ENCODE measurements around the gene CDHR1.
A peak's percentile ranks its signal among the peaks of the same experiment; 100 is the strongest.
"Not testable (repeated sequence)": the region's sequence is repeated elsewhere in the genome, so short reads cannot be mapped to it uniquely, and the experiment has no call there.

The CDHR1 gene

GRCh38 chr10:84176351-84176750 is 18.0 kb upstream of the CDHR1 start:
- TF ChIP-seq CTCF (conservative IDR thresholded peaks at IDR 0.05; ENCODE audit: low read depth, low read length), result no peak
- no peak overlapping the region for H3K4me3 ChIP-seq (ENCODE audit: low read depth, low read length)
- no peak for DNase-seq (ENCODE audit: low read depth)

GRCh38 chr10:84176836-84177474 is 17.4 kb upstream of the CDHR1 start:
- no peak for DNase-seq (ENCODE audit: low read depth)
- no peak for TF ChIP-seq CTCF (conservative IDR thresholded peaks at IDR 0.05; ENCODE audit: low read depth, low read length)
- no peak overlapping the region for H3K4me3 ChIP-seq (ENCODE audit: low read depth, low read length)

- TF ChIP-seq CTCF (conservative IDR thresholded peaks at IDR 0.05; ENCODE audit: low read depth, low read length), result no peak
- no peak for DNase-seq (ENCODE audit: low read depth)
- H3K4me3 ChIP-seq (ENCODE audit: low read depth, low read length), result no peak overlapping the region
Observed at GRCh38 chr10:84177541-84178141, 16.7 kb upstream of the CDHR1 start.

GRCh38 chr10:84178160-84178609 is 16.2 kb upstream of the CDHR1 start:
- TF ChIP-seq CTCF (conservative IDR thresholded peaks at IDR 0.05; ENCODE audit: low read depth, low read length), result no peak

GRCh38 chr10:84179059-84179710 is 15.2 kb upstream of the CDHR1 start:
- peak; percentile 14 for DNase-seq (ENCODE audit: low read depth)
- TF ChIP-seq CTCF (conservative IDR thresholded peaks at IDR 0.05; ENCODE audit: low read depth, low read length), result no peak
- no peak overlapping the region for H3K4me3 ChIP-seq (ENCODE audit: low read depth, low read length)

More at GRCh38 chr10:84178160-84178609, 16.2 kb upstream of the CDHR1 start:
- H3K4me3 ChIP-seq (ENCODE audit: low read depth, low read length), result no peak overlapping the region
- DNase-seq (ENCODE audit: low read depth), result no peak

- not testable (repeated sequence) for H3K4me3 ChIP-seq (ENCODE audit: low read depth, low read length); DNase-seq (ENCODE audit: low read depth)
Observed at GRCh38 chr10:84180386-84180785, 14.0 kb upstream of the CDHR1 start.

- no peak for TF ChIP-seq CTCF (conservative IDR thresholded peaks at IDR 0.05; ENCODE audit: low read depth, low read length)
- no peak overlapping the region for H3K4me3 ChIP-seq (ENCODE audit: low read depth, low read length)
- no peak for DNase-seq (ENCODE audit: low read depth)
Observed at GRCh38 chr10:84181631-84182030, 12.7 kb upstream of the CDHR1 start.

Data from choroid plexus epithelial cell (primary cell).